Omental fat pad (tissue), 4 donors: Measurements from ENCODE around the gene RAB5A. TPM values are rescaled to one million over a fixed set of nuclear protein-coding genes. Genes with fewer than 3 reads are reported as not detected.
A peak's percentile ranks its signal among the peaks of the same experiment; 100 is the strongest.
"Not testable (repeated sequence)": the region's sequence is repeated elsewhere in the genome, so short reads cannot be mapped to it uniquely, and the experiment has no call there.

ENCODE experiments used
- ATAC-seq: fragments of 150-250 bp; one replicate; pipeline ENCODE4 v1.9.1; 2016; ENCODE audit warnings: mild to moderate bottlenecking, moderate library complexity; ENCODE audit not compliant: low FRiP score
- DNase-seq: peaks from one replicate; pipeline ENCODE4 v3.0.0-alpha.2; 2019; ENCODE audit warnings: low spot score
- CTCF ChIP-seq, 3 donors: fragments of 450-650 bp; IDR thresholded peaks; one replicate each; pipeline ENCODE4 v1.5.1; 2016 to 2017; ENCODE audit warnings: antibody characterized with exemption in 3 of 3, mild to moderate bottlenecking in 3 of 3, moderate library complexity in 2 of 3
- small RNA-seq: library from RNA; depleted of rRNA; stranded (forward); fragments of <200 nt; gene quantifications from one replicate; pipeline ENCODE3, GENCODE V24; 2016
- total RNA-seq, 4 donors: library from RNA; depleted of rRNA; stranded (reverse); fragments of >200 nt; gene quantifications; one replicate each; pipeline ENCODE4 v1.1.0, GENCODE V29; 2016

The RAB5A gene
- total RNA-seq, 4 donors from 2014 or later: 65.7 to 96.8 (median 85.8) TPM

GRCh38 chr3:20022954-20023622 is 76.2 kb downstream of the RAB5A start:
- DNase-seq (no peak), ATAC-seq (no peak)
- no peak for TF ChIP-seq CTCF (IDR thresholded peaks at IDR 0.05)

- DNase-seq (no peak), ATAC-seq (peak; percentile 48)
- TF ChIP-seq CTCF (IDR thresholded peaks at IDR 0.05): no peak
These were observed 76.9 kb downstream of the RAB5A start for GRCh38 chr3:20023623-20024405.

GRCh38 chr3:20027136-20027535 is 80.2 kb downstream of the RAB5A start:
- no peak for ATAC-seq
- DNase-seq: no peak
- TF ChIP-seq CTCF (IDR thresholded peaks at IDR 0.05): no peak

GRCh38 chr3:20028905-20029331 is 82.0 kb downstream of the RAB5A start:
- no peak for DNase-seq
- no peak for TF ChIP-seq CTCF (IDR thresholded peaks at IDR 0.05)
- ATAC-seq: no peak

GRCh38 chr3:20031939-20032338 is 85.0 kb downstream of the RAB5A start:
- DNase-seq, ATAC-seq: not testable (repeated sequence)

Small RNA genes within 50 kb of the gene (small RNA-seq; reads per million reads assigned to genes)
- gene RNU4-85P (not detected), gene RPL39P18 (not detected)

Other genes starting within 250 kb of the RAB5A start
- 1 to 10 TPM in 2 of 4 donors, under 1 TPM in 1, not detected in 1; 0.44 to 1.6 (median 1.1) TPM for gene EFHB, start 12.9 kb upstream of the RAB5A start, total RNA-seq
- not detected for gene PP2D1, start 65.2 kb downstream of the RAB5A start, total RNA-seq
- gene KAT2B, start 93.3 kb downstream of the RAB5A start, total RNA-seq: 10 to 100 TPM; 21.3 to 47.0 (median 33.3) TPM
- gene SGO1, start 239.1 kb downstream of the RAB5A start, total RNA-seq: 1 to 10 TPM in 1 of 4 donors, not detected in 3; 2.3 TPM